OCI-LY3 (cell line): ENCODE measurements around the gene ANKS1B.
A peak's percentile ranks its signal among the peaks of the same experiment; 100 is the strongest.

Experiments used
- H2AFZ ChIP-seq: fragments of 200-600, 300-600 bp; shearing (Covaris generic); 2 replicates; pipeline ENCODE4 v1.6.0; 2014; ENCODE audit warnings: antibody characterized with exemption, low read depth, low read length
- H3K27ac ChIP-seq: fragments of 200-600, 300-600 bp; sonication (generic); 2 replicates; pipeline ENCODE4 v1.5.1; 2014; ENCODE audit warnings: mild to moderate bottlenecking, low read length, moderate library complexity, mixed read lengths
- H3K27me3 ChIP-seq: fragments of 200-600, 300-600 bp; sonication (generic); 2 replicates; pipeline ENCODE4 v1.6.1; 2014; ENCODE audit warnings: low read depth, low read length, mixed read lengths
- H3K36me3 ChIP-seq: fragments of 200-600, 300-600 bp; sonication (generic); replicated peaks from 2 replicates; pipeline ENCODE3; 2014; ENCODE audit warnings: low read depth, low read length, mixed read lengths
- H3K4me1 ChIP-seq: fragments of 300-600, 200-600 bp; sonication (generic); 2 replicates; pipeline ENCODE4 v1.6.1; 2014; ENCODE audit warnings: low read length, mixed read lengths
- H3K4me2 ChIP-seq: fragments of 200-600, 300-600 bp; sonication (generic); 2 replicates; pipeline ENCODE4 v1.6.1; 2014; ENCODE audit warnings: low read length, mixed read lengths
- H3K4me3 ChIP-seq: fragments of 300-600, 200-600 bp; sonication (generic); 2 replicates; pipeline ENCODE4 v1.5.1; 2014; ENCODE audit warnings: antibody characterized with exemption, mild to moderate bottlenecking, low read length, moderate library complexity
- H3K79me2 ChIP-seq: fragments of 300-600, 200-600 bp; shearing (Covaris generic); 2 replicates; pipeline ENCODE4 v1.6.1; 2014; ENCODE audit warnings: mild to moderate bottlenecking, low read length, mixed read lengths
- H3K9ac ChIP-seq: fragments of 300-600, 200-600 bp; shearing (Covaris generic); 2 replicates; pipeline ENCODE4 v1.6.0; 2014; ENCODE audit warnings: mild to moderate bottlenecking, low read length, moderate library complexity
- H3K9me3 ChIP-seq: fragments of 200-600, 300-600 bp; shearing (Covaris generic); 2 replicates; pipeline ENCODE4 v1.6.1; 2014; ENCODE audit warnings: low read length, mixed read lengths; ENCODE audit not compliant: insufficient read depth
- H4K20me1 ChIP-seq: fragments of 200-600, 300-600 bp; sonication (generic); 2 replicates; pipeline ENCODE4 v1.6.1; 2016; ENCODE audit warnings: low read length, mixed read lengths; ENCODE audit not compliant: insufficient read depth
- EZH2phosphoT487 ChIP-seq: fragments of 200-600 bp; shearing (Covaris generic); IDR thresholded peaks from 2 replicates; pipeline ENCODE4 v1.6.1; 2018; ENCODE audit warnings: antibody characterized with exemption, mixed run types, low read depth
- TF ChIP-seq, protein P1 (sequence below): fragments of 200-600, 300-600 bp; sonication (generic); IDR thresholded peaks from 2 replicates; pipeline ENCODE4 v1.5.1; 2014; ENCODE audit warnings: antibody characterized with exemption, low read length, low read depth

The ANKS1B gene

GRCh38 chr12:99049774-99050173 lies 935.0 kb downstream of the ANKS1B start:
- H3K9ac ChIP-seq = no peak overlapping the region
- no peak overlapping the region for H2AFZ ChIP-seq
- no peaks in the 10 kb centered on the region for H3K79me2 ChIP-seq
- H3K36me3 ChIP-seq = peaks cover 4% of the 10 kb centered on the region
- TF ChIP-seq, protein P1, sequence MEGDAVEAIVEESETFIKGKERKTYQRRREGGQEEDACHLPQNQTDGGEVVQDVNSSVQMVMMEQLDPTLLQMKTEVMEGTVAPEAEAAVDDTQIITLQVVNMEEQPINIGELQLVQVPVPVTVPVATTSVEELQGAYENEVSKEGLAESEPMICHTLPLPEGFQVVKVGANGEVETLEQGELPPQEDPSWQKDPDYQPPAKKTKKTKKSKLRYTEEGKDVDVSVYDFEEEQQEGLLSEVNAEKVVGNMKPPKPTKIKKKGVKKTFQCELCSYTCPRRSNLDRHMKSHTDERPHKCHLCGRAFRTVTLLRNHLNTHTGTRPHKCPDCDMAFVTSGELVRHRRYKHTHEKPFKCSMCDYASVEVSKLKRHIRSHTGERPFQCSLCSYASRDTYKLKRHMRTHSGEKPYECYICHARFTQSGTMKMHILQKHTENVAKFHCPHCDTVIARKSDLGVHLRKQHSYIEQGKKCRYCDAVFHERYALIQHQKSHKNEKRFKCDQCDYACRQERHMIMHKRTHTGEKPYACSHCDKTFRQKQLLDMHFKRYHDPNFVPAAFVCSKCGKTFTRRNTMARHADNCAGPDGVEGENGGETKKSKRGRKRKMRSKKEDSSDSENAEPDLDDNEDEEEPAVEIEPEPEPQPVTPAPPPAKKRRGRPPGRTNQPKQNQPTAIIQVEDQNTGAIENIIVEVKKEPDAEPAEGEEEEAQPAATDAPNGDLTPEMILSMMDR = no peak
- TF ChIP-seq EZH2phosphoT487 = no peak
- H3K4me1 ChIP-seq = peaks cover 25% of the 10 kb centered on the region
- no peaks in the 10 kb centered on the region for H3K27me3 ChIP-seq
- peaks cover 11% of the 10 kb centered on the region for H3K9me3 ChIP-seq
- H3K4me3 ChIP-seq = no peak overlapping the region
- H4K20me1 ChIP-seq = no peaks in the 10 kb centered on the region
- H3K4me2 ChIP-seq = no peak overlapping the region
- no peak overlapping the region for H3K27ac ChIP-seq

GRCh38 chr12:99045158-99045557 lies 939.6 kb downstream of the ANKS1B start:
- TF ChIP-seq, protein P1 = no peak
- TF ChIP-seq EZH2phosphoT487 = no peak
- Histone ChIP-seq H3K4me2 (no peak overlapping the region), H3K9me3 (peaks cover 8% of the 10 kb centered on the region; the same call in 1 of the 2 replicates), H3K27ac (no peak overlapping the region), H3K27me3 (no peaks in the 10 kb centered on the region), H3K36me3 (peaks cover 4% of the 10 kb centered on the region), H2AFZ (no peak overlapping the region), H3K9ac (no peak overlapping the region), H3K4me3 (no peak overlapping the region), H3K4me1 (peaks cover 16% of the 10 kb centered on the region), H4K20me1 (no peaks in the 10 kb centered on the region), H3K79me2 (no peaks in the 10 kb centered on the region)

- peaks cover 4% of the 10 kb centered on the region for H3K36me3 ChIP-seq
- H4K20me1 ChIP-seq = no peaks in the 10 kb centered on the region
- H3K9me3 ChIP-seq = peaks cover 8% of the 10 kb centered on the region; the same call in 1 of the 2 replicates
- H3K4me3 ChIP-seq = no peak overlapping the region
- H3K27me3 ChIP-seq = no peaks in the 10 kb centered on the region
- H2AFZ ChIP-seq = no peak overlapping the region
- H3K9ac ChIP-seq = no peak overlapping the region
- H3K79me2 ChIP-seq = no peaks in the 10 kb centered on the region
- TF ChIP-seq EZH2phosphoT487 = no peak
- TF ChIP-seq, protein P1 = peak; percentile 92
- peaks cover 25% of the 10 kb centered on the region for H3K4me1 ChIP-seq
- H3K4me2 ChIP-seq = no peak overlapping the region
- no peak overlapping the region for H3K27ac ChIP-seq
Measured at GRCh38 chr12:99043319-99043914, 941.3 kb downstream of the ANKS1B start.

GRCh38 chr12:99042226-99042625 lies 942.5 kb downstream of the ANKS1B start:
- no peak overlapping the region for H3K27ac ChIP-seq
- H4K20me1 ChIP-seq = no peaks in the 10 kb centered on the region
- no peak overlapping the region for H3K9ac ChIP-seq
- H3K4me2 ChIP-seq = no peak overlapping the region
- no peaks in the 10 kb centered on the region for H3K79me2 ChIP-seq
- peaks cover 25% of the 10 kb centered on the region for H3K4me1 ChIP-seq
- no peaks in the 10 kb centered on the region for H3K27me3 ChIP-seq
- H2AFZ ChIP-seq = no peak overlapping the region
- no peaks in the 10 kb centered on the region for H3K9me3 ChIP-seq
- TF ChIP-seq, protein P1 = no peak
- no peak for TF ChIP-seq EZH2phosphoT487
- no peaks in the 10 kb centered on the region for H3K36me3 ChIP-seq
- no peak overlapping the region for H3K4me3 ChIP-seq
